Loucy (cell line): ENCODE results near the gene B4GALT1.

Experiments
- H2AFZ ChIP-seq: fragments of 200-600 bp; sonication (generic); 2 replicates; pipeline ENCODE4 v1.6.0; 2016; ENCODE audit warnings: antibody characterized with exemption, mild to moderate bottlenecking, low read length, moderate library complexity
- H3F3A ChIP-seq: fragments of 200-600 bp; 2 replicates; pipeline ENCODE4 v1.6.0; 2016; ENCODE audit warnings: antibody characterized with exemption, low read depth, mild to moderate bottlenecking
- H3K27me3 ChIP-seq: fragments of 200-600 bp; sonication (generic); 2 replicates; pipeline ENCODE4 v1.6.1; 2014; ENCODE audit warnings: low read length, mild to moderate bottlenecking; ENCODE audit not compliant: insufficient read depth, poor library complexity, severe bottlenecking
- H3K36me3 ChIP-seq: fragments of 200-600 bp; sonication (generic); 2 replicates; pipeline ENCODE4 v1.6.1; 2016; ENCODE audit warnings: low read length; ENCODE audit not compliant: insufficient read depth
- H3K4me1 ChIP-seq: fragments of 200-600 bp; sonication (generic); 2 replicates; pipeline ENCODE4 v1.5.1; 2014; ENCODE audit warnings: low read length, mild to moderate bottlenecking; ENCODE audit not compliant: insufficient read depth, poor library complexity, severe bottlenecking
- H3K4me2 ChIP-seq: fragments of 200-600 bp; sonication (generic); 2 replicates; pipeline ENCODE4 v1.6.0; 2014; ENCODE audit warnings: antibody characterized with exemption, low read length, low read depth, mild to moderate bottlenecking; ENCODE audit not compliant: poor library complexity, severe bottlenecking
- H3K4me3 ChIP-seq: fragments of 200-600 bp; sonication (generic); 2 replicates; pipeline ENCODE4 v1.5.1; 2014; ENCODE audit warnings: low read length, mild to moderate bottlenecking, mixed read lengths; ENCODE audit not compliant: poor library complexity, severe bottlenecking
- H3K79me2 ChIP-seq: fragments of 200-600 bp; sonication (generic); 2 replicates; pipeline ENCODE4 v1.6.1; 2014; ENCODE audit warnings: low read length; ENCODE audit not compliant: insufficient read depth
- H3K9ac ChIP-seq: fragments of 200-600 bp; sonication (generic); 2 replicates; pipeline ENCODE4 v1.6.0; 2014; ENCODE audit warnings: mild to moderate bottlenecking, low read depth, low read length, moderate library complexity; ENCODE audit not compliant: poor library complexity, severe bottlenecking
- H3K9me2 ChIP-seq: fragments of 200-600 bp; sonication (generic); replicated peaks from 2 replicates; pipeline ENCODE4 v1.6.1; 2016; ENCODE audit warnings: low read depth, low read length, mixed read lengths
- H3K9me3 ChIP-seq: fragments of 200-600 bp; sonication (generic); 2 replicates; pipeline ENCODE4 v1.6.1; 2014; ENCODE audit warnings: mild to moderate bottlenecking, antibody characterized with exemption, low read length, low read depth; ENCODE audit not compliant: insufficient read depth
- H4K20me1 ChIP-seq: fragments of 200-600 bp; sonication (generic); 2 replicates; pipeline ENCODE4 v1.6.0; 2014; ENCODE audit warnings: antibody characterized with exemption, low read length, mild to moderate bottlenecking; ENCODE audit not compliant: insufficient read depth, poor library complexity, severe bottlenecking
- CTCF ChIP-seq: fragments of 200-600 bp; sonication (generic); conservative IDR thresholded peaks from 2 replicates; pipeline ENCODE4 v1.5.1; 2014; ENCODE audit warnings: mild to moderate bottlenecking, antibody characterized with exemption, low read length
- EZH2phosphoT487 ChIP-seq: fragments of 200-600 bp; IDR thresholded peaks from 2 replicates; pipeline ENCODE4 v1.6.1; 2018; ENCODE audit warnings: antibody characterized with exemption, mild to moderate bottlenecking, moderate library complexity, borderline replicate concordance

The B4GALT1 gene

GRCh38 chr9:33124751-33125381 is 42.3 kb downstream of the B4GALT1 start:
- TF ChIP-seq CTCF = no peak; the same call in 1 of the 2 replicates
- TF ChIP-seq EZH2phosphoT487 = no peak
- Histone ChIP-seq H3K4me1 (no peaks in the 10 kb centered on the region), H3K9me2 (no peaks in the 10 kb centered on the region), H3K4me3 (no peak overlapping the region), H4K20me1 (no peaks in the 10 kb centered on the region), H3K27me3 (no peaks in the 10 kb centered on the region), H2AFZ (no peak overlapping the region), H3K9me3 (no peaks in the 10 kb centered on the region), H3F3A (no peaks in the 10 kb centered on the region), H3K36me3 (peaks cover 27% of the 10 kb centered on the region; the same call in 1 of the 2 replicates), H3K4me2 (no peak overlapping the region), H3K9ac (no peak overlapping the region), H3K79me2 (no peaks in the 10 kb centered on the region)

DNA sequence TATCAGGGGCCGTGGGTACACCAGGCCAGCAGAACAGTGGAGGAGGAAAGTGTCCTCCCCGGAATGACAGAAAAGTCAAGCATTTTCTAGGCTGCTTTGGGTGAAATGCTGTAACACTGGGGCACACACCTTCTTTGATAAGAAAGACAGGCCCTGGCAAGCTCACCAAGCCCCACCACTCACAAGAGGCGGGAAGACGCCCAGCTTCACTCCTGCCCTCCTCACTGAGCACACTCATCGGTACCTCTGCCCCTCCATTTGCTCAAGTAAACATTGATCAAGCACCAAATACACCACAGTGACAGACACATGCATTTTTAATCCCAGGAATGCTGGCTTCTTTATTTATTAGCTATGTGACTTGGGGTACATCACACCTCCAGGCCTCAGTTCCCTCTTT is 43.1 kb downstream of the B4GALT1 start:
- H3K9me2 ChIP-seq = no peaks in the 10 kb centered on the region
- no peak overlapping the region for H3K9ac ChIP-seq
- no peaks in the 10 kb centered on the region for H3K4me1 ChIP-seq
- H3K79me2 ChIP-seq = no peaks in the 10 kb centered on the region
- H3K27me3 ChIP-seq = no peaks in the 10 kb centered on the region
- no peak overlapping the region for H3K4me3 ChIP-seq
- TF ChIP-seq EZH2phosphoT487 = no peak
- no peak for TF ChIP-seq CTCF
- H4K20me1 ChIP-seq = no peaks in the 10 kb centered on the region
- H2AFZ ChIP-seq = no peak overlapping the region
- no peak overlapping the region for H3K4me2 ChIP-seq
- H3F3A ChIP-seq = no peaks in the 10 kb centered on the region
- peaks cover 23% of the 10 kb centered on the region; the same call in 1 of the 2 replicates for H3K36me3 ChIP-seq
- no peaks in the 10 kb centered on the region for H3K9me3 ChIP-seq

- H3K9ac ChIP-seq = no peak overlapping the region
- H3K79me2 ChIP-seq = no peaks in the 10 kb centered on the region
- H3K4me2 ChIP-seq = no peak overlapping the region
These were observed 43.6 kb downstream of the B4GALT1 start for GRCh38 chr9:33123407-33124031.

More at GRCh38 chr9:33123407-33124031, 43.6 kb downstream of the B4GALT1 start:
- Histone ChIP-seq H4K20me1 (no peaks in the 10 kb centered on the region), H3K36me3 (peaks cover 18% of the 10 kb centered on the region; the same call in 1 of the 2 replicates), H2AFZ (no peak overlapping the region), H3K27me3 (no peaks in the 10 kb centered on the region), H3F3A (no peaks in the 10 kb centered on the region), H3K4me3 (no peak overlapping the region), H3K4me1 (no peaks in the 10 kb centered on the region), H3K9me3 (no peaks in the 10 kb centered on the region), H3K9me2 (no peaks in the 10 kb centered on the region)
- no peak for TF ChIP-seq EZH2phosphoT487
